Calu3 (cell line): ENCODE measurements around the gene CDADC1. TPM values are rescaled to one million over a fixed set of nuclear protein-coding genes. Genes with fewer than 3 reads are reported as not detected.

Experiments
- BruUV-seq: library from RNA; stranded (reverse); fragments of 400-500 nt; replicated peaks from 2 replicates; lab custom pipeline; 2021; lab: Mats Ljungman, UMichigan
- CTCF ChIA-PET: fragments of 300-600 bp; sonication (Branson Sonifier 250); formaldehyde crosslinking; loops from one replicate; lab custom pipeline; 2022; ENCODE audit warnings: antibody characterized with exemption; lab: Charles Lee
- DNase-seq: peaks from one replicate; pipeline ENCODE4 v3.0.0; 2022
- H3K27ac Mint-ChIP-seq: one replicate; pipeline ENCODE4 v1.8.0; 2022; ENCODE audit warnings: mixed read lengths; ENCODE audit not compliant: unreplicated experiment
- H3K27me3 Mint-ChIP-seq: one replicate; pipeline ENCODE4 v1.8.0; 2022; ENCODE audit warnings: mixed read lengths; ENCODE audit not compliant: unreplicated experiment
- H3K36me3 Mint-ChIP-seq: one replicate; pipeline ENCODE4 v1.8.0; 2022; ENCODE audit warnings: mild to moderate bottlenecking, moderate library complexity, mixed read lengths; ENCODE audit not compliant: insufficient read depth, unreplicated experiment
- H3K4me1 Mint-ChIP-seq: one replicate; pipeline ENCODE4 v1.8.0; 2022; ENCODE audit warnings: mild to moderate bottlenecking, low read depth, mixed read lengths; ENCODE audit not compliant: unreplicated experiment
- H3K4me3 Mint-ChIP-seq: one replicate; pipeline ENCODE4 v1.8.0; 2022; ENCODE audit warnings: mild to moderate bottlenecking, low read depth, moderate library complexity, mixed read lengths; ENCODE audit not compliant: unreplicated experiment
- H3K9me3 Mint-ChIP-seq: one replicate; pipeline ENCODE4 v1.8.0; 2022; ENCODE audit warnings: low read depth, mixed read lengths; ENCODE audit not compliant: unreplicated experiment
- intact Hi-C: fragments of 100-400 bp; cut with micrococcal nuclease; formaldehyde crosslinking; loops from one replicate; pipeline ENCODE4 v1.10.0; 2022; ENCODE audit not compliant: unreplicated experiment
- total RNA-seq: library from RNA; stranded (reverse); gene quantifications from 2 replicates; pipeline ENCODE4 v1.2.3, GENCODE V29; 2022
- TF ChIP-seq, protein P1 (sequence below): fragments of 200-600 bp; IDR thresholded peaks from one replicate; pipeline ENCODE4 v1.8.0; 2022; ENCODE audit warnings: antibody characterized with exemption; ENCODE audit not compliant: unreplicated experiment

CDADC1 gene
- total RNA-seq, 1 experiment from 2014 or later, result 6.4 TPM

DNA sequence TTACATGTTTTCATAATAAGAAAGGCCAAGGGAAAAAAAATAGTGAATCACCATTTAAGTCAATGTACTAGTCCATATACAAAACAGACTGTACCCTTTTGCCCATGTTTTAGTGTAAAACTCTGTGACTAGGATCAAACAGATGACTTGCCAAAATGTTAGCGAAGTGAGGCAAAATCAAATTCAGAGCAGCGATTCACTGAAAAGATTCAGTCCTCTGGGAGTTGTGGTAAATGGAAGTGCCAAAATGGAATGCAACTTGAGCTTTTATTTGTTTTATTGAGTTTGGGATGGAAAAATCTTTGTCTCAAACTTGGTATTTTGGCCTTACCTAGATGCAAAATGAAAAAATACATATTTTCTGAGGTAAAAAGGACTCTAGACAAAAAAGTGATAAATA lies 9.1 kb downstream of the CDADC1 start:
- intact Hi-C loops, result no loop called here
- no peak for DNase-seq
- H3K4me1 Mint-ChIP-seq, result no peaks in the 10 kb centered on the region
- BruUV-seq, result no TSS peak
- no peak overlapping the region for H3K4me3 Mint-ChIP-seq
- no peaks in the 10 kb centered on the region for H3K27me3 Mint-ChIP-seq
- TF ChIP-seq, protein P1, sequence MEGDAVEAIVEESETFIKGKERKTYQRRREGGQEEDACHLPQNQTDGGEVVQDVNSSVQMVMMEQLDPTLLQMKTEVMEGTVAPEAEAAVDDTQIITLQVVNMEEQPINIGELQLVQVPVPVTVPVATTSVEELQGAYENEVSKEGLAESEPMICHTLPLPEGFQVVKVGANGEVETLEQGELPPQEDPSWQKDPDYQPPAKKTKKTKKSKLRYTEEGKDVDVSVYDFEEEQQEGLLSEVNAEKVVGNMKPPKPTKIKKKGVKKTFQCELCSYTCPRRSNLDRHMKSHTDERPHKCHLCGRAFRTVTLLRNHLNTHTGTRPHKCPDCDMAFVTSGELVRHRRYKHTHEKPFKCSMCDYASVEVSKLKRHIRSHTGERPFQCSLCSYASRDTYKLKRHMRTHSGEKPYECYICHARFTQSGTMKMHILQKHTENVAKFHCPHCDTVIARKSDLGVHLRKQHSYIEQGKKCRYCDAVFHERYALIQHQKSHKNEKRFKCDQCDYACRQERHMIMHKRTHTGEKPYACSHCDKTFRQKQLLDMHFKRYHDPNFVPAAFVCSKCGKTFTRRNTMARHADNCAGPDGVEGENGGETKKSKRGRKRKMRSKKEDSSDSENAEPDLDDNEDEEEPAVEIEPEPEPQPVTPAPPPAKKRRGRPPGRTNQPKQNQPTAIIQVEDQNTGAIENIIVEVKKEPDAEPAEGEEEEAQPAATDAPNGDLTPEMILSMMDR, result no peak
- CTCF ChIA-PET, result interaction anchor here (1.3 kb wide), 1 partner anchor 8 kb away, joined by 3 read pairs; no protein-coding TSS in a partner anchor
- no peaks in the 10 kb centered on the region for H3K9me3 Mint-ChIP-seq
- H3K27ac Mint-ChIP-seq, result no peak overlapping the region
- H3K36me3 Mint-ChIP-seq, result no peaks in the 10 kb centered on the region

DNA sequence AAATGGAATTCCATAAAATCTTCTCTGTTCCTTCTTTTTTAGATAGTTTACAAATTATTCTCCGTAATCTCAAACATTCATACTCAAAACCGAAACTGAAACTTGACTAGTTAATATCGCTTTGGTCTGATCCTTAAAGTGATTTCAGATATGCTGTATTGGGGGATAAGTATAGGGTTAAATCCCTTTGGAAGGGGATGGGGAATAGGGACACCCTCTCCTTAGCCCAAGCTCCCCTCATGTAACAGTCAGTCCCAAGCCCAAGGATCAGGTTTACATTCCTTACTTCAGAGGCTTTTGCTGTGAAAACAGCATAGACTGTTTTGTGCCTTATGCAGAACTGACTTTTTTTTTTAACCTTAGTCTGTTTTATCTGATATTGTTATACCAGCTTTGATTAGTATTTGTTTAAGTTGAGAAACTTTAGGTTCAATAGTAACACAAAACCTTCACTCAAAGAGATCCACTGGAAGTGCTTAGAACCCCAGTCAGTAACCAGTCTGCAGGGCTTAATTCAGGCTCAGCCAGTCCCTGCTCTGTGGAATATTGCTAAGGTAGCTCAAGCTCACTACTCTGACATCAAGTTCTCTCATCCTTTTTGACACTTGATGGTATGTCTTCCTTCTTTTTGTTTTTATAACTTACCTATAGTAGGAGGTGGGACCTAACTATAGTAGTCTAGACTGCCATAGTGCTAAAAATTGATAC lies 10.5 kb downstream of the CDADC1 start:
- TF ChIP-seq, protein P1, result no peak
- no peak for DNase-seq
- intact Hi-C loops, result no loop called here
- H3K27me3 Mint-ChIP-seq, result no peaks in the 10 kb centered on the region
- no peaks in the 10 kb centered on the region for H3K36me3 Mint-ChIP-seq
- CTCF ChIA-PET, result no interaction called here
- no peak overlapping the region for H3K27ac Mint-ChIP-seq
- no peaks in the 10 kb centered on the region for H3K9me3 Mint-ChIP-seq
- no TSS peak for BruUV-seq
- H3K4me1 Mint-ChIP-seq, result no peaks in the 10 kb centered on the region
- H3K4me3 Mint-ChIP-seq, result no peak overlapping the region

DNA sequence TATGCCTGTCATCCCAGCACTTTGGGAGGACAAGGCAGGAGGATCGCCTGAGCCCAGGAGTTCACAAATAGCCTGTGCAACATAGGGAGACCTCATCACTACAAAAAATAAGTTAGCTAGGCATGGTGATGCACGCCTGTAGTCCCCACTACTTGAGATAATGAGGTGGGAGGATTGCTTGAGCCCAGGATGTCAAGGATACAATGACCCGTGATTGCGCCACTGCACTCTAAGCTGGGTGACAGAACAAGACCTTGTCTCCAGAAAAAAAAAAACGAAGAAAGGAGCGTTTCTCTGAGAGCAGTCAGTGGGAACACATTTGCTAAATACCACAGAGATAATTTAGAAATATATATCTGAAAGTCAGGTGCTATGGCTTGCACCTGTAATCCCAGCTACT lies 11.9 kb downstream of the CDADC1 start:
- Mint-ChIP-seq H3K9me3 (no peaks in the 10 kb centered on the region), H3K4me3 (no peak overlapping the region), H3K27me3 (no peaks in the 10 kb centered on the region), H3K27ac (no peak overlapping the region), H3K4me1 (no peaks in the 10 kb centered on the region), H3K36me3 (no peaks in the 10 kb centered on the region)
- no peak for DNase-seq
- no TSS peak for BruUV-seq
- intact Hi-C loops, result no loop called here
- TF ChIP-seq, protein P1, result no peak
- CTCF ChIA-PET, result interaction anchor here (0.5 kb wide), 1 partner anchor 484 kb away, joined by 4 read pairs; no protein-coding TSS in a partner anchor

DNA sequence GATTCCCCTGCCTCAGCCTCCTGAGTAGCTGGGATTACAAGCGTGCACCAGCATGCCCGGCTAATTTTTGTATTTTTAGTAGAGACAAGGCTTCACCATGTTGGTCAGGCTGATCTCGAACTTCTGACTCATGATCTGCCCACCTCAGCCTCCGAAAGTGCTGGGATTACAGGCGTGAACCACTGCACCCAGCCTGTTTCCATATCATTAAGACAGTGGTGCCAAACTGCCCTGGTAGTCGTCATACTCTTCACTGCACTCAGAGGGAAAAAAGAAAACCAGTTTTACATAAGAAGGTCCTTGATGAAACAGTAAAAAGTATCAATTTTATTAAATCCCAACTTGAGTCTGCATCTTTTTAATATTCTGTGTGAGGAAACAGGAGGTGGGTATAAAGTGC lies 14.9 kb downstream of the CDADC1 start:
- intact Hi-C loops, result no loop called here
- Mint-ChIP-seq H3K9me3 (no peaks in the 10 kb centered on the region), H3K4me1 (no peaks in the 10 kb centered on the region), H3K4me3 (no peak overlapping the region), H3K27ac (no peak overlapping the region), H3K27me3 (no peaks in the 10 kb centered on the region), H3K36me3 (no peaks in the 10 kb centered on the region)
- DNase-seq, result no peak
- BruUV-seq, result no TSS peak
- TF ChIP-seq, protein P1, result no peak
- CTCF ChIA-PET, result no interaction called here
